GM12801 (cell line): ENCODE results near the gene KLHDC8B.

Source experiments
- TF ChIP-seq, protein P1 (sequence below): IDR thresholded peaks from one replicate; pipeline ENCODE4 v1.5.1; 2011; ENCODE audit warnings: control low read depth; ENCODE audit not compliant: insufficient read length; ENCODE audit errors: extremely low read depth

Gene KLHDC8B

DNA sequence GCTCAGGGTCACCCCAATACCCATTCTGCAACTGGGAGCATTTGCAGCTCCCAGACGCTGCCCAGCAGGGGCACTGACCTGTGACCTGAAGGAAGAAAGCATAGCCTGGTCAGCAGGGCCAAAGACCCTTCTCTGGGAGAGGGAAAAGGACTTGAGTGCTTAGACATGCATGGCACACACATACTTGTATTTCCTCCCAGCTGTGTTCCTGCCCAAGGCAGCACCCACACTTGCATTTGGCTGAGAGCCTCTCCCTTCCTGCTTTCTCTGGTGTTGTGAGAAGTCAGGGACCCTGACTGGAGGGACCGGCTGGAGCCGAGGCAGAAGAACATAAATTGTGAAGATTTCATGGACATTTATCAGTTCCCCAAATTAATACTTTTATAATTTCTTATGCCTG, 31.3 kb upstream of the KLHDC8B start:
- TF ChIP-seq, protein P1, sequence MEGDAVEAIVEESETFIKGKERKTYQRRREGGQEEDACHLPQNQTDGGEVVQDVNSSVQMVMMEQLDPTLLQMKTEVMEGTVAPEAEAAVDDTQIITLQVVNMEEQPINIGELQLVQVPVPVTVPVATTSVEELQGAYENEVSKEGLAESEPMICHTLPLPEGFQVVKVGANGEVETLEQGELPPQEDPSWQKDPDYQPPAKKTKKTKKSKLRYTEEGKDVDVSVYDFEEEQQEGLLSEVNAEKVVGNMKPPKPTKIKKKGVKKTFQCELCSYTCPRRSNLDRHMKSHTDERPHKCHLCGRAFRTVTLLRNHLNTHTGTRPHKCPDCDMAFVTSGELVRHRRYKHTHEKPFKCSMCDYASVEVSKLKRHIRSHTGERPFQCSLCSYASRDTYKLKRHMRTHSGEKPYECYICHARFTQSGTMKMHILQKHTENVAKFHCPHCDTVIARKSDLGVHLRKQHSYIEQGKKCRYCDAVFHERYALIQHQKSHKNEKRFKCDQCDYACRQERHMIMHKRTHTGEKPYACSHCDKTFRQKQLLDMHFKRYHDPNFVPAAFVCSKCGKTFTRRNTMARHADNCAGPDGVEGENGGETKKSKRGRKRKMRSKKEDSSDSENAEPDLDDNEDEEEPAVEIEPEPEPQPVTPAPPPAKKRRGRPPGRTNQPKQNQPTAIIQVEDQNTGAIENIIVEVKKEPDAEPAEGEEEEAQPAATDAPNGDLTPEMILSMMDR, result no peak

DNA sequence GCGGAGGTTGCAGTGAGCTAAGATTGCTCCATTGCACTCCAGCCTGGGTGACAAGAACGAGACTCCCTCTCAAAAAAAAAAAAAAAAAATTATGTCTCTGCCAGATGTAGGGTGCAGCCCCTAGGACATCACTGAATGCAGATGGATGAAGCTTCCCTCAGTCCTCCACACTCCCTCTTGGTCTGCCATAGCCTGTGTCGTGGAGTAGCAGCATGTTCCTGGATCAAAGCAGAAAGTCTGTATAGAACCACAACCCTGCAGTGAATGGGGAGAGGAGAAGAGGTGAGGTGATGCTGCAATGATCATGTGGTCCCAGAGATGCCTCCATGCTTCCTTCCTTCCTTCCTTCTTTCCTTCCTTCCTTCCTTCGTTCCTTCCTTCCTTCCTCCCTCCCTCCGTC, 23.2 kb upstream of the KLHDC8B start:
- TF ChIP-seq, protein P1, result no peak

DNA sequence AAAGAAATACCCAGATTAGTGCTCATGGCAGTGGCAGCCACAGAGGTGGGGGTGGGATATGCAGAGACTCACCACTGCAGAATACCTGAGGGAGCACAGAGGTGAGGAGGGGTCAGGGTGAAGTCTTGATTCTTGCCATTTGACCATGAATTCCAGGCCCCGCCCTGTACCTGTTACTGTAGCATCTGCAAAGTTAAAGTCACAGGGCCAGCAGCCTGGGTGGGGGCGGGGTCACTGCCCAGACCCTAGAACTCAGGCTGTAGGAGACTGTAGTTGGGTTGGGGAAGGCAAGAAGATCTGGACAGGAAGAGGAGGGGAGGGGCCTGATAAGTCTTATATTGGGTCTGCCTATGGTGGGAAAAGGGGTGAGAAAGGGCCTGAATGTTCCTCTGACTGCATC, 19.8 kb upstream of the KLHDC8B start:
- TF ChIP-seq, protein P1, result no peak

DNA sequence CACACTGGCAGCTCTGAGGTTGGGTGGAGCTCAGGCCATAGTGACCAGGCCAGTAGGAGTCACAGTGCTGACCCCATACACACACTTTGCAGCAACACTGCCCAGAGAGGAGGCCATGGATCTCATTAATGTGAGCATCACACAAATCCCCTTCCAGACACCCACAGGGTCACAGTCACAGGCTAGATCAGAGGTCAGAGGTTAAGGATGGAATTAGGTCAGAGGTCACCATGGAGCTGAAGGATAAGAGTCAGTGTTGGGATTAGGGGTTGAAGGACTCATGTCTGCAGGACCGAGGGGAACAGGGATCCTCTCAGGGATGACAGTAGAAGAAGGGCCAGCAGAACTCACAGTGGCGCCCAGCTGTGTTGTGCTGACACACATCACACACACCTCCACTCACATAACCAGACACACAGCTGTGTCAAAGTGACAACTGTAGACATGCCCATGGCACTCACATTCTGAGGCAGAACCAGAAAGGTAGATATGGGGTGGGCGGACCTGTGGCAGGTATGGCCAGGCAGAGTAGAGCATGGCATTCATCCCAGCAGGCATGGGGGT, 18.0 kb upstream of the KLHDC8B start:
- TF ChIP-seq, protein P1, result no peak

DNA sequence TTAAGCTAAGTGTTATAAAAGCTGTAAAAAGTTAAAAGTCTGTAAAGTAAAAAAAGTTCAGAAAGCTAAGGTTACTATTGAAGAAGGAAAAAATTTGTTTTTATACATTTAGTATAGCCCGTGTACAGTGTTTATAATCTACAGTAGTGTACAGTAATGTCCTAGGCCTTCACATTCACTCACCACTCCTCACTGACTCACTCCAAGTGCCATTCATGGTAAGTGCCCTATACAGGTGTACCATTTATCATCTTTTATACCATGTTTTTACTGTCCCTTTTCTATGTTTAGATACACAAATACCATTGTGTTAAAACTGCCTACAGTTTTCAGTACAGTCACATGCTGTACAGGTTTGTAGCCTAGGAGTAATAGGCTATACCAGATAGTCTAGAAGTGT, 14.1 kb upstream of the KLHDC8B start:
- TF ChIP-seq, protein P1, result no peak

DNA sequence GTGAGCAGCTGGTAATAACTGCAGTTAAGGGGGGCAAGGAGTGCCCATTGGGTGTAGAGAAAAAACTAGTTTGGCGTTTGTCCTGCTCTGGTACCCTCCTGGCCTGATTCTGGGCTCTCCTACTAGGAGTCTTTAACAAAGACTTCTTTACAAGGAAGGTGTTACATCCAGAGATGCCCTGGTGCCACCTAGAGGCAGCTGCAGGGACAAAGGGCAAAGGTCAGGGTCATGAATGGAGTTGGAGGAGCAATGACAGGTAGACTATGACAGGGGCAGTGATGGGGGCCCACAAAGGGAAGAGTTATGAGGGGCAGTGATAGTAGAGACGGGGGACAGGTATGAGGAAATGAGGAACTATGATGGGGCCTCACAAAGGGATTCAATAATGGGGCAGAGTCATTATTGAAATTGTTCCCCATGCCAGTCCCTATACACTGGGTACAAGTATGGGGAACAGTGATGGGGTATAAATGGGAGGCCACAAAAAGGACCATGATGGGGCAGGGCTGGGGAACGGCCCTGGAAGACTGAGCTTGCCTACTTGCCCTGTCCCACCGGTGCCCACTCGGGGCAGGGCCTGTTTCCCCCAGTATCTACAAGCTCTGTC, 13.2 kb upstream of the KLHDC8B start:
- TF ChIP-seq, protein P1, result no peak

DNA sequence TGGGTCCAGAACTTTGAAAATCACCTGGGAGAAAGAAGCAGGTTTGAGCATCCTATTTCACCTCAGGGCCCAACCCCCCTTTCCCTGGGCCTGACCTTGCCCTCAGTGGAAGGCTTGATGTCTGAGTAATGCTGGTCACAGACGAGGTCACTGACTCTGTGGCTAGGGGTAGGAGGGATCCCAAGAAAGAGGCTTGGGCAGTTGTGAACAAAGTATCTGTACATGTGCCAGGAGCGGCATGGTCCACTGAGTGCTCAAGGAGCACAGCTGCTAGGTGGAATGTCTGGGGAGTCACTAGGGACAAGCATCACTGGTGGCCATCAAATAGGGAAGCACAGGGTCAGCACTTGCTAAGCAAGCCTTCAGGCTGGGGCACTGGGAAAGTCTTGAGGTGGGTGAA, 12.6 kb upstream of the KLHDC8B start:
- TF ChIP-seq, protein P1, result no peak
